ENCODE measurements around the gene PRRC2C.

DNA sequence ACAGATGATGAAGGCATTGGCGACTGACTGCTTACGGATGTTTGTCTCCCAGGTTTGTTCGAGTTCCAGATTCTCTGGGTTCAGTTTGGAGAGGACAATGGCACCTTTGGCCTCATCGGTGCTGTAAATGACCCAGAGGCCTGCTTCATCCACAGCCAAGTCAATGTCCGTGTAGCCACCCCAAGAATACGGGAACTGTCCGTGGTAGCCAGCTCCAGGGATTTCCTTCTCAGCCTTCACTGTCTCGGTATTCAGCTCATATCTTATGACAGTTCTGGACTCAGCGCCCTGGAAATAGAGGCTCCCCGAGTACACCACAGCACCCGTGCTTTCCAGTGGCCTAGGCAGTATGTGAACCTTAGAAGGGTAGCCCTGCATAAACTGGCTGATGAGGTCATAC, 150.8 kb downstream of the PRRC2C start:
- TF ChIP-seq SMC3 (conservative IDR thresholded peaks at IDR 0.05; ENCODE audit: poor library complexity) (no peak), EP300 (conservative IDR thresholded peaks at IDR 0.05; ENCODE audit: poor library complexity, severe bottlenecking) (no peak), EZH2 (IDR thresholded peaks at IDR 0.05; ENCODE audit: borderline replicate concordance, insufficient read depth, low read length, poor library complexity, severe bottlenecking) (no peak), POLR2AphosphoS5 (IDR thresholded peaks at IDR 0.05) (no peak), RAD21 (conservative IDR thresholded peaks at IDR 0.05) (no peak)
- TF ChIP-seq, protein P1, sequence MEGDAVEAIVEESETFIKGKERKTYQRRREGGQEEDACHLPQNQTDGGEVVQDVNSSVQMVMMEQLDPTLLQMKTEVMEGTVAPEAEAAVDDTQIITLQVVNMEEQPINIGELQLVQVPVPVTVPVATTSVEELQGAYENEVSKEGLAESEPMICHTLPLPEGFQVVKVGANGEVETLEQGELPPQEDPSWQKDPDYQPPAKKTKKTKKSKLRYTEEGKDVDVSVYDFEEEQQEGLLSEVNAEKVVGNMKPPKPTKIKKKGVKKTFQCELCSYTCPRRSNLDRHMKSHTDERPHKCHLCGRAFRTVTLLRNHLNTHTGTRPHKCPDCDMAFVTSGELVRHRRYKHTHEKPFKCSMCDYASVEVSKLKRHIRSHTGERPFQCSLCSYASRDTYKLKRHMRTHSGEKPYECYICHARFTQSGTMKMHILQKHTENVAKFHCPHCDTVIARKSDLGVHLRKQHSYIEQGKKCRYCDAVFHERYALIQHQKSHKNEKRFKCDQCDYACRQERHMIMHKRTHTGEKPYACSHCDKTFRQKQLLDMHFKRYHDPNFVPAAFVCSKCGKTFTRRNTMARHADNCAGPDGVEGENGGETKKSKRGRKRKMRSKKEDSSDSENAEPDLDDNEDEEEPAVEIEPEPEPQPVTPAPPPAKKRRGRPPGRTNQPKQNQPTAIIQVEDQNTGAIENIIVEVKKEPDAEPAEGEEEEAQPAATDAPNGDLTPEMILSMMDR (IDR thresholded peaks at IDR 0.05; ENCODE audit: poor library complexity, severe bottlenecking): no peak
